H1 (cell line): ENCODE results near the gene MSL1. TPM values are rescaled to one million over a fixed set of nuclear protein-coding genes. Genes with fewer than 3 reads are reported as not detected.

Experiments used
- CTCF ChIA-PET: fragments of 300-600 bp; sonication (Branson Sonifier 250); formaldehyde crosslinking; loops from one replicate; lab custom pipeline; 2021; ENCODE audit not compliant: partially characterized antibody; lab: Charles Lee
- POLR2A ChIA-PET: fragments of 300-600 bp; sonication (Branson Sonifier 250); formaldehyde crosslinking; loops from one replicate; lab custom pipeline; 2021; ENCODE audit warnings: inconsistent platforms; ENCODE audit not compliant: partially characterized antibody; lab: Charles Lee
- DNase-seq, 2 experiments: peaks; one replicate each; pipeline versions ENCODE4 v3.0.0 to v3.0.0-alpha.2; 2010 to 2022; ENCODE audit warnings: low spot score in 2 of 2, low read depth in 1 of 2, mixed read lengths in 1 of 2
- FAIRE-seq: peaks from 2 replicates; lab custom pipeline; 2011; peaks lifted over from hg19 to GRCh38; lab: Jason Lieb, UNC
- H2AFZ ChIP-seq: 2 replicates; pipeline ENCODE4 v1.8.1; 2012; ENCODE audit warnings: low read length, inconsistent platforms
- H2AK5ac ChIP-seq: 2 replicates; pipeline ENCODE4 v1.6.1; 2013; ENCODE audit warnings: low read depth, low read length
- H2BK120ac ChIP-seq: replicated peaks from 2 replicates; pipeline ENCODE3; 2013; ENCODE audit warnings: low read depth, low read length, inconsistent platforms
- H2BK12ac ChIP-seq: 2 replicates; pipeline ENCODE4 v1.6.1; 2013; ENCODE audit warnings: low read depth, low read length
- H2BK15ac ChIP-seq: 2 replicates; pipeline ENCODE4 v1.6.1; 2013; ENCODE audit warnings: low read length
- H2BK20ac ChIP-seq: 2 replicates; pipeline ENCODE4 v1.6.1; 2013; ENCODE audit warnings: low read length
- H2BK5ac ChIP-seq: 2 replicates; pipeline ENCODE4 v1.6.1; 2013; ENCODE audit warnings: low read depth, low read length
- H3K14ac ChIP-seq: 2 replicates; pipeline ENCODE4 v1.6.1; 2013; ENCODE audit warnings: inconsistent platforms; ENCODE audit not compliant: insufficient read length
- H3K18ac ChIP-seq: 2 replicates; pipeline ENCODE4 v1.6.1; 2013; ENCODE audit warnings: low read length; ENCODE audit errors: extremely low read depth
- H3K23ac ChIP-seq: 2 replicates; pipeline ENCODE4 v1.6.1; 2013; ENCODE audit warnings: inconsistent platforms; ENCODE audit not compliant: insufficient read length
- H3K23me2 ChIP-seq: 2 replicates; pipeline ENCODE4 v1.6.1; 2013; ENCODE audit warnings: low read depth, low read length
- H3K27ac ChIP-seq: 2 replicates; pipeline ENCODE4 v1.6.1; 2011; ENCODE audit warnings: low read depth, low read length, inconsistent platforms
- H3K27me3 ChIP-seq, 4 experiments: replicated peaks in 1 of 4; 1 replicate in 1 of 4; 2 replicates in 3 of 4; pipeline versions ENCODE4 v1.6.1 to v1.8.1; 2011 to 2013; ENCODE audit warnings: low read length in 3 of 4, mild to moderate bottlenecking in 3 of 4, inconsistent platforms in 2 of 4, mixed read lengths in 2 of 4, moderate library complexity in 1 of 4; ENCODE audit not compliant: control insufficient read depth in 3 of 4, insufficient read depth in 3 of 4; ENCODE audit errors: extremely low read depth in 1 of 4
- H3K36me3 ChIP-seq, 4 experiments: 2 replicates each; pipeline versions ENCODE4 v1.6.1 to v1.8.1; 2011 to 2013; ENCODE audit warnings: mild to moderate bottlenecking in 4 of 4, low read length in 3 of 4, moderate library complexity in 2 of 4, control low read depth in 1 of 4, inconsistent platforms in 1 of 4; ENCODE audit not compliant: insufficient read depth in 4 of 4, control insufficient read depth in 2 of 4
- H3K4ac ChIP-seq: replicated peaks from 2 replicates; pipeline ENCODE3; 2013; ENCODE audit warnings: low read length, low read depth, mixed read lengths, inconsistent platforms; ENCODE audit not compliant: insufficient read length
- H3K4me1 ChIP-seq, 4 experiments: replicated peaks in 1 of 4; 1 replicate in 1 of 4; 2 replicates in 3 of 4; pipeline versions ENCODE4 v1.6.1 to v1.8.1; 2011 to 2013; ENCODE audit warnings: low read length in 3 of 4, inconsistent platforms in 2 of 4, mixed read lengths in 1 of 4; ENCODE audit not compliant: insufficient read depth in 4 of 4, control insufficient read depth in 3 of 4
- H3K4me2 ChIP-seq, 2 experiments: 2 replicates each; pipeline versions ENCODE4 v1.6.1 to v1.8.1; 2011 to 2013; ENCODE audit warnings: low read depth in 2 of 2, low read length in 2 of 2, control low read depth in 1 of 2, inconsistent platforms in 1 of 2, mild to moderate bottlenecking in 1 of 2; ENCODE audit not compliant: insufficient read depth in 1 of 2
- H3K4me3 ChIP-seq, 4 experiments: fragments of 200-600, 300-600 bp in 1 of 4; sonication (generic), shearing (Covaris generic), sonication (Bioruptor Twin) in 1 of 4; 2 replicates each; pipeline versions ENCODE4 v1.5.1 to v1.8.1; 2011 to 2016; ENCODE audit warnings: low read length in 4 of 4, low read depth in 3 of 4, control low read depth in 2 of 4, inconsistent platforms in 2 of 4, mild to moderate bottlenecking in 2 of 4, mixed read lengths in 1 of 4, moderate library complexity in 1 of 4; ENCODE audit not compliant: insufficient read depth in 2 of 4; ENCODE audit errors: extremely low read depth in 1 of 4
- H3K56ac ChIP-seq: replicated peaks from 2 replicates; pipeline ENCODE3; 2013; ENCODE audit warnings: low read depth, mild to moderate bottlenecking, mixed read lengths, low read length, inconsistent platforms; ENCODE audit not compliant: insufficient read length
- H3K79me1 ChIP-seq: 2 replicates; pipeline ENCODE4 v1.6.1; 2013; ENCODE audit warnings: low read depth, low read length, control low read depth
- H3K79me2 ChIP-seq, 2 experiments: 2 replicates each; pipeline versions ENCODE4 v1.6.1 to v1.8.1; 2012 to 2013; ENCODE audit warnings: low read length in 2 of 2, mild to moderate bottlenecking in 2 of 2, inconsistent platforms in 1 of 2; ENCODE audit not compliant: insufficient read depth in 2 of 2, control insufficient read depth in 1 of 2
- H3K9ac ChIP-seq, 4 experiments: replicated peaks in 1 of 4; 1 replicate in 1 of 4; 2 replicates in 3 of 4; pipeline versions ENCODE4 v1.6.1 to v1.8.1; 2011 to 2013; ENCODE audit warnings: low read depth in 3 of 4, low read length in 3 of 4, control low read depth in 2 of 4, mild to moderate bottlenecking in 2 of 4, moderate library complexity in 2 of 4, inconsistent platforms in 1 of 4; ENCODE audit errors: extremely low read depth in 1 of 4
- H3K9me3 ChIP-seq, 2 experiments: 2 replicates each; pipeline versions ENCODE4 v1.6.1 to v1.8.1; 2012 to 2013; ENCODE audit warnings: mild to moderate bottlenecking in 2 of 2, moderate library complexity in 2 of 2, control low read depth in 1 of 2, inconsistent platforms in 1 of 2, low read depth in 1 of 2, low read length in 1 of 2, mixed read lengths in 1 of 2; ENCODE audit not compliant: insufficient read depth in 2 of 2
- H4K20me1 ChIP-seq, 2 experiments: replicated peaks in 1 of 2; 2 replicates each; pipeline versions ENCODE3 to v1.8.1; 2011 to 2013; ENCODE audit warnings: inconsistent platforms in 2 of 2, low read length in 2 of 2, mild to moderate bottlenecking in 1 of 2; ENCODE audit not compliant: insufficient read depth in 2 of 2, control insufficient read depth in 1 of 2
- H4K5ac ChIP-seq: 2 replicates; pipeline ENCODE4 v1.6.1; 2013; ENCODE audit warnings: low read length, low read depth, mixed read lengths, inconsistent platforms; ENCODE audit not compliant: insufficient read length
- H4K8ac ChIP-seq: 2 replicates; pipeline ENCODE4 v1.8.0; 2013; ENCODE audit warnings: mild to moderate bottlenecking, moderate library complexity, low read length, inconsistent platforms; ENCODE audit not compliant: insufficient read depth; ENCODE audit errors: extremely low read depth
- H4K91ac ChIP-seq: replicated peaks from 2 replicates; pipeline ENCODE3; 2013; ENCODE audit warnings: low read length, mixed read lengths, inconsistent platforms; ENCODE audit not compliant: insufficient read length
- ATF2 ChIP-seq: IDR thresholded peaks from 2 replicates; pipeline ENCODE4 v1.6.1; 2012; ENCODE audit warnings: low read length, inconsistent platforms
- CTCF ChIP-seq, 3 experiments: IDR thresholded peaks; 1 replicate in 2 of 3; 2 replicates in 1 of 3; pipeline versions ENCODE4 v1.5.1 to v1.6.1; 2011; ENCODE audit warnings: low read length in 3 of 3, mild to moderate bottlenecking in 3 of 3, inconsistent platforms in 2 of 3, low read depth in 1 of 3, moderate library complexity in 1 of 3; ENCODE audit not compliant: insufficient read depth in 1 of 3; ENCODE audit errors: control extremely low read depth in 1 of 3
- GTF2F1 ChIP-seq: IDR thresholded peaks from 2 replicates; pipeline ENCODE4 v1.6.1; 2012; ENCODE audit warnings: low read depth, low read length, improper control_type of control experiment, borderline replicate concordance
- RXRA ChIP-seq: IDR thresholded peaks from 2 replicates; pipeline ENCODE4 v1.6.1; 2011; ENCODE audit warnings: low read depth, mild to moderate bottlenecking, low read length, moderate library complexity; ENCODE audit not compliant: insufficient read depth
- ZNF274 ChIP-seq: IDR thresholded peaks from 2 replicates; pipeline ENCODE4 v1.7.0; 2012; ENCODE audit warnings: low read length, borderline replicate concordance; ENCODE audit errors: extremely low read depth
- WGBS, 2 experiments: shearing (Covaris generic) in 1 of 2; methylation state at CpG; one replicate each; pipeline versions ENCODE4 v1.1.6 to v1.1.7; 2013 to 2015; ENCODE audit warnings: low lambda C conversion rate in 2 of 2, mixed read lengths in 2 of 2, inconsistent platforms in 1 of 2, low coverage in 1 of 2, missing lambda C conversion rate in 1 of 2; ENCODE audit not compliant: insufficient replicate concordance in 2 of 2, insufficient coverage in 1 of 2, insufficient read length in 1 of 2; ENCODE audit errors: extremely low coverage in 1 of 2, missing lambda C conversion rate in 1 of 2; 5-methylcytosine and 5-hydroxymethylcytosine counted together
- polyA plus RNA-seq, 7 experiments: library from polyadenylated mRNA; depleted of rRNA in 3 of 7; stranded (reverse) in 5 of 7; unstranded in 2 of 7; fragments of >200 nt in 5 of 7; fragments of 200-250 nt in 2 of 7; gene quantifications; 1 replicate in 5 of 7; 2 replicates in 1 of 7; 4 replicates in 1 of 7; pipeline versions ENCODE4 v1.2.1 to v1.2.3, GENCODE V29; 2011 to 2013; ENCODE audit warnings: missing spikeins in 2 of 7, mixed read lengths in 2 of 7
- total RNA-seq: library from RNA; stranded (reverse); fragmentation: NEBNext Ultra II Directional; extraction: Animal tissue kit (Norgen Biotek cat#: 25700); gene quantifications from 2 replicates; pipeline ENCODE4 v1.2.1, GENCODE V29; 2021

The MSL1 gene
- total and polyA plus RNA-seq, 2 of the 8 experiments (the other 6 are each of a cell fraction or from before 2014, with no cell fraction given) = 24.1 to 66.5 TPM

- H3K79me1 ChIP-seq = no peaks in the 10 kb centered on the region
- FAIRE-seq (peak; percentile 79), DNase-seq (peak in 1 of 2 experiments; percentile 94)
- no peak overlapping the region for H3K9ac ChIP-seq
- no peak overlapping the region; the same call in 1 of the 2 replicates for H2BK20ac ChIP-seq
- no peak overlapping the region for H3K4me3 ChIP-seq
- H4K8ac ChIP-seq = peak overlapping the region; percentile 7; the same call in 1 of the 2 replicates
- no peak overlapping the region for H4K5ac ChIP-seq
- no peak overlapping the region for H3K23ac ChIP-seq
- no peak overlapping the region for H2AFZ ChIP-seq
- H2BK12ac ChIP-seq = peak overlapping the region; percentile 62; the same call in 1 of the 2 replicates
- H3K4ac ChIP-seq = no peak overlapping the region
- H3K56ac ChIP-seq = peak overlapping the region; percentile 96
- H2BK5ac ChIP-seq = peak overlapping the region; percentile 35; the same call in 1 of the 2 replicates
- H2BK15ac ChIP-seq = no peak overlapping the region
- no peak overlapping the region for H2BK120ac ChIP-seq
- no peaks in the 10 kb centered on the region for H3K27me3 ChIP-seq
- H4K20me1 ChIP-seq = peaks cover 0 to 7% of the 10 kb centered on the region in 2 experiments
- POLR2A ChIA-PET = interaction anchor here (0.8 to 2.3 kb wide), 12 partner anchors 11 to 73 kb away, joined by 3 to 8 read pairs (median 4); partner anchors contain the start of genes CASC3, MED24 and NR1D1
- peaks cover 5% of the 10 kb centered on the region; the same call in 1 of the 2 replicates for H3K23me2 ChIP-seq
- peak overlapping the region; percentile 34; the same call in 1 of the 2 replicates for H2AK5ac ChIP-seq
- peaks cover 0 to 14% (median 0%) of the 10 kb centered on the region in 4 experiments; a peak in 1 of 7 replicates for H3K4me1 ChIP-seq
- CTCF ChIA-PET = interaction anchor here (0.6 to 19.7 kb wide), 32 partner anchors 8 to 842 kb away, joined by 3 to 521 read pairs (median 4); partner anchors contain the start of genes CSF3, MED24, NR1D1 and THRA
- H4K91ac ChIP-seq = peak overlapping the region; percentile 65
- 74% methylated on average over 17 of the region's 17 CpGs; no CpG with 5 or more reads in 1 of the 2 experiments for WGBS, 2 experiments
- no peaks in the 10 kb centered on the region for H3K79me2 ChIP-seq
- H3K36me3 ChIP-seq = peaks cover 2 to 9% (median 9%) of the 10 kb centered on the region in 4 experiments; a peak in 4 of 8 replicates
- no peak overlapping the region for H3K4me2 ChIP-seq
- H3K18ac ChIP-seq = no peak overlapping the region
- no peaks in the 10 kb centered on the region for H3K9me3 ChIP-seq
- H3K27ac ChIP-seq = no peak overlapping the region
- H3K14ac ChIP-seq = no peak overlapping the region
- TF ChIP-seq RXRA (0 out of 2 replicates have a peak, but pooled peaks have one; percentile 53), GTF2F1 (no peak), CTCF (IDR thresholded peaks at IDR 0.05; ENCODE audit: control extremely low read depth in 1 of 3, insufficient read depth in 1 of 3, low read depth in 1 of 3, low read length in 3 of 3) (peak; percentile 89 to 96 (median 89)), ATF2 (no peak), ZNF274 (no peak)
Observed at GRCh38 chr17:40086150-40087044, 35.4 kb upstream of the MSL1 start.
